Mesendoderm (in vitro differentiated cells): ENCODE measurements around the gene JPH3.
A peak's percentile ranks its signal among the peaks of the same experiment; 100 is the strongest.

Experiments
- DNase-seq: peaks from one replicate; pipeline ENCODE4 v3.0.0; 2013
- H2AK5ac ChIP-seq: 2 replicates; pipeline ENCODE4 v1.6.1; 2013; ENCODE audit warnings: low read length, inconsistent platforms
- H2BK120ac ChIP-seq: 2 replicates; pipeline ENCODE4 v1.6.1; 2013; ENCODE audit warnings: low read depth, mild to moderate bottlenecking, low read length, moderate library complexity, mixed read lengths
- H2BK15ac ChIP-seq: replicated peaks from 2 replicates; pipeline ENCODE4 v1.6.1; 2013; ENCODE audit warnings: low read depth, mild to moderate bottlenecking, moderate library complexity
- H2BK5ac ChIP-seq: 2 replicates; pipeline ENCODE4 v1.6.1; 2013; ENCODE audit warnings: low read length, inconsistent platforms
- H3K18ac ChIP-seq: 2 replicates; pipeline ENCODE4 v1.6.1; 2013; ENCODE audit warnings: mild to moderate bottlenecking, low read length, mixed read lengths
- H3K23ac ChIP-seq: one replicate; pipeline ENCODE4 v1.6.1; 2013; ENCODE audit warnings: low read length
- H3K27ac ChIP-seq: 2 replicates; pipeline ENCODE4 v1.5.1; 2013; ENCODE audit warnings: low read depth, mild to moderate bottlenecking, inconsistent platforms, low read length, moderate library complexity
- H3K27me3 ChIP-seq: 2 replicates; pipeline ENCODE4 v1.6.1; 2013; ENCODE audit warnings: low read length, control low read depth, mild to moderate bottlenecking, inconsistent platforms; ENCODE audit not compliant: insufficient read depth, poor library complexity
- H3K36me3 ChIP-seq: 2 replicates; pipeline ENCODE4 v1.6.1; 2013; ENCODE audit warnings: low read length, inconsistent platforms; ENCODE audit not compliant: control insufficient read depth, insufficient read depth
- H3K4ac ChIP-seq: one replicate; pipeline ENCODE4 v1.6.1; 2013; ENCODE audit warnings: low read depth, mild to moderate bottlenecking, low read length, moderate library complexity
- H3K4me1 ChIP-seq: 2 replicates; pipeline ENCODE4 v1.6.1; 2013; ENCODE audit warnings: low read depth, low read length, inconsistent platforms; ENCODE audit not compliant: control insufficient read depth
- H3K4me2 ChIP-seq: 2 replicates; pipeline ENCODE4 v1.6.1; 2013; ENCODE audit warnings: low read length
- H3K4me3 ChIP-seq: 2 replicates; pipeline ENCODE4 v1.5.1; 2013; ENCODE audit warnings: mild to moderate bottlenecking, low read length
- H3K56ac ChIP-seq: one replicate; pipeline ENCODE4 v1.6.1; 2013; ENCODE audit warnings: low read length
- H3K79me1 ChIP-seq: 2 replicates; pipeline ENCODE4 v1.6.1; 2013; ENCODE audit warnings: low read length, inconsistent platforms
- H3K79me2 ChIP-seq: 2 replicates; pipeline ENCODE4 v1.6.1; 2013; ENCODE audit warnings: mild to moderate bottlenecking, low read length; ENCODE audit not compliant: control insufficient read depth, insufficient read depth
- H3K9ac ChIP-seq: 2 replicates; pipeline ENCODE4 v1.6.1; 2013; ENCODE audit warnings: low read length, inconsistent platforms
- H4K5ac ChIP-seq: one replicate; pipeline ENCODE4 v1.6.1; 2013; ENCODE audit warnings: low read length
- H4K8ac ChIP-seq: one replicate; pipeline ENCODE4 v1.6.1; 2013; ENCODE audit warnings: low read depth, mild to moderate bottlenecking, control low read depth, low read length, moderate library complexity
- WGBS: extraction: QIAGEN DNeasy Blood & Tissue Kit; methylation state at CpG from one replicate; pipeline ENCODE4 v1.1.7; 2013; ENCODE audit warnings: low lambda C conversion rate, missing lambda C conversion rate; ENCODE audit not compliant: insufficient coverage; ENCODE audit errors: extremely low coverage; 5-methylcytosine and 5-hydroxymethylcytosine counted together

Gene JPH3

GRCh38 chr16:87702325-87702811 is 100.1 kb downstream of the JPH3 start:
- Histone ChIP-seq H4K5ac (no peak overlapping the region), H3K79me1 (peaks cover 2% of the 10 kb centered on the region), H3K79me2 (no peaks in the 10 kb centered on the region), H3K36me3 (no peaks in the 10 kb centered on the region), H2AK5ac (no peak overlapping the region), H3K4ac (no peak overlapping the region), H3K56ac (no peak overlapping the region), H3K27me3 (no peaks in the 10 kb centered on the region), H4K8ac (no peak overlapping the region), H3K23ac (no peak overlapping the region), H3K27ac (no peak overlapping the region), H3K4me2 (no peak overlapping the region), H3K4me1 (no peaks in the 10 kb centered on the region), H3K18ac (no peak overlapping the region), H2BK5ac (no peak overlapping the region), H3K9ac (no peak overlapping the region), H3K4me3 (no peak overlapping the region), H2BK15ac (no peak overlapping the region), H2BK120ac (no peak overlapping the region)
- peak; percentile 58 for DNase-seq
- no CpG with 5 or more reads among the region's 19 CpGs for WGBS

GRCh38 chr16:87703071-87703470 is 100.8 kb downstream of the JPH3 start:
- Histone ChIP-seq H3K79me1 (peaks cover 2% of the 10 kb centered on the region), H3K9ac (no peak overlapping the region), H3K4me1 (no peaks in the 10 kb centered on the region), H3K27me3 (no peaks in the 10 kb centered on the region), H3K56ac (no peak overlapping the region), H2BK15ac (no peak overlapping the region), H3K36me3 (no peaks in the 10 kb centered on the region), H3K23ac (no peak overlapping the region), H4K5ac (no peak overlapping the region), H3K79me2 (no peaks in the 10 kb centered on the region), H3K4me2 (no peak overlapping the region), H2AK5ac (no peak overlapping the region), H4K8ac (no peak overlapping the region), H2BK5ac (no peak overlapping the region), H2BK120ac (no peak overlapping the region), H3K18ac (no peak overlapping the region), H3K4me3 (no peak overlapping the region), H3K4ac (no peak overlapping the region), H3K27ac (no peak overlapping the region)
- DNase-seq, result no peak
- no CpG with 5 or more reads among the region's 26 CpGs for WGBS

GRCh38 chr16:87703835-87704375 is 101.6 kb downstream of the JPH3 start:
- no peak for DNase-seq
- Histone ChIP-seq H2BK15ac (no peak overlapping the region), H3K36me3 (no peaks in the 10 kb centered on the region), H3K4ac (no peak overlapping the region), H4K8ac (no peak overlapping the region), H3K56ac (no peak overlapping the region), H2AK5ac (no peak overlapping the region), H3K18ac (no peak overlapping the region), H3K4me2 (no peak overlapping the region), H3K27ac (no peak overlapping the region), H2BK120ac (no peak overlapping the region), H3K23ac (no peak overlapping the region), H3K79me2 (no peaks in the 10 kb centered on the region), H3K4me1 (no peaks in the 10 kb centered on the region), H4K5ac (no peak overlapping the region), H2BK5ac (no peak overlapping the region), H3K79me1 (peaks cover 2% of the 10 kb centered on the region), H3K9ac (no peak overlapping the region), H3K4me3 (no peak overlapping the region), H3K27me3 (no peaks in the 10 kb centered on the region)
- no CpG with 5 or more reads among the region's 29 CpGs for WGBS

GRCh38 chr16:87704754-87705353 is 102.5 kb downstream of the JPH3 start:
- no peak overlapping the region for H3K4me3 ChIP-seq
- H3K27me3 ChIP-seq, result no peaks in the 10 kb centered on the region
- H3K36me3 ChIP-seq, result no peaks in the 10 kb centered on the region
- no peak overlapping the region for H2BK15ac ChIP-seq
- H2BK120ac ChIP-seq, result no peak overlapping the region
- no peak overlapping the region for H3K23ac ChIP-seq
- no peak overlapping the region for H4K8ac ChIP-seq
- no peak overlapping the region for H3K4ac ChIP-seq
- no peak overlapping the region for H2AK5ac ChIP-seq
- H4K5ac ChIP-seq, result no peak overlapping the region
- H2BK5ac ChIP-seq, result no peak overlapping the region
- no peaks in the 10 kb centered on the region for H3K4me1 ChIP-seq
- H3K18ac ChIP-seq, result no peak overlapping the region
- H3K79me1 ChIP-seq, result peaks cover 2% of the 10 kb centered on the region
- no peak for DNase-seq
- no CpG with 5 or more reads among the region's 34 CpGs for WGBS
- no peak overlapping the region for H3K4me2 ChIP-seq
- no peaks in the 10 kb centered on the region for H3K79me2 ChIP-seq
- H3K9ac ChIP-seq, result no peak overlapping the region
- H3K27ac ChIP-seq, result no peak overlapping the region
- H3K56ac ChIP-seq, result no peak overlapping the region

GRCh38 chr16:87705771-87706277 is 103.5 kb downstream of the JPH3 start:
- Histone ChIP-seq H2BK15ac (no peak overlapping the region), H3K79me2 (no peaks in the 10 kb centered on the region), H2BK5ac (no peak overlapping the region), H3K79me1 (peaks cover 2% of the 10 kb centered on the region), H3K4me1 (no peaks in the 10 kb centered on the region), H3K36me3 (no peaks in the 10 kb centered on the region), H3K56ac (no peak overlapping the region), H3K9ac (no peak overlapping the region), H3K27me3 (no peaks in the 10 kb centered on the region), H3K18ac (no peak overlapping the region), H2AK5ac (no peak overlapping the region), H3K4ac (no peak overlapping the region), H4K5ac (no peak overlapping the region), H4K8ac (no peak overlapping the region), H2BK120ac (no peak overlapping the region), H3K4me3 (no peak overlapping the region), H3K23ac (no peak overlapping the region), H3K4me2 (no peak overlapping the region), H3K27ac (no peak overlapping the region)
- no CpG with 5 or more reads among the region's 31 CpGs for WGBS
- no peak for DNase-seq
